ENCODE data around the gene SLC25A18. TPM values are rescaled to one million over a fixed set of nuclear protein-coding genes. Genes with fewer than 3 reads are reported as not detected.

The SLC25A18 gene
- total RNA-seq = not detected in 2 replicates

GRCh38 chr22:17562906-17563870, at the start of gene SLC25A18:
SLC25A18 (plus strand) TSS chr22:17563498; CDS start chr22:17579945, 16,447 bp downstream.

GRCh38 chr22:17628406-17629172, 65.3 kb downstream of the SLC25A18 start, which contains the start of gene ATP6V1E1:
ATP6V1E1 (minus strand) TSS chr22:17628749; CDS start chr22:17628635, 114 bp downstream.

GRCh38 chr22:17638432-17639246, 75.3 kb downstream of the SLC25A18 start, which contains the start of gene BCL2L13:
BCL2L13 (plus strand) TSS chr22:17638757; CDS start chr22:17655712, 16,955 bp downstream.

Other genes starting within 250 kb of the SLC25A18 start
- gene CECR2, start 194.0 kb upstream of the SLC25A18 start, total RNA-seq = 0.03 TPM in 1 of 2 replicates, not detected in the other
- gene ATP6V1E1, start 65.3 kb downstream of the SLC25A18 start, total RNA-seq = 197 and 240 TPM in 2 replicates
- gene BCL2L13, start 75.3 kb downstream of the SLC25A18 start, total RNA-seq = 55.8 and 66.4 TPM in 2 replicates
- gene BID, start 211.0 kb downstream of the SLC25A18 start, total RNA-seq = 12.4 and 22.3 TPM in 2 replicates